Panc1 (cell line): ENCODE measurements around the gene CDC7. TPM values are rescaled to one million over a fixed set of nuclear protein-coding genes. Genes with fewer than 3 reads are reported as not detected.

ENCODE experiments used
- ATAC-seq: fragments of 200-7000 bp; cut with Tn5 transposase; 2 replicates; pipeline ENCODE4 v1.9.1; 2020; ENCODE audit warnings: mild to moderate bottlenecking, moderate library complexity
- BruUV-seq: library from RNA; stranded (reverse); fragments of 400-500 nt; replicated peaks from 2 replicates; lab custom pipeline; 2021; lab: Mats Ljungman, UMichigan
- CTCF ChIA-PET: fragments of 300-600 bp; sonication (Branson Sonifier 250); formaldehyde crosslinking; loops from one replicate; lab custom pipeline; 2022; ENCODE audit warnings: antibody characterized with exemption; lab: Charles Lee
- POLR2A ChIA-PET: fragments of 300-600 bp; sonication (Branson Sonifier 250); formaldehyde crosslinking; loops from one replicate; lab custom pipeline; 2022; ENCODE audit warnings: antibody characterized with exemption; lab: Charles Lee
- DNase-seq: peaks from one replicate; pipeline ENCODE4 v3.0.0-alpha.2; 2010; ENCODE audit warnings: low read depth, low spot score
- H3K27ac ChIP-seq: 2 replicates; pipeline ENCODE4 v1.5.1; 2011; ENCODE audit warnings: mild to moderate bottlenecking, low read length, inconsistent platforms
- H3K27me3 ChIP-seq: fragments of 200-500 bp; sonication (Bioruptor generic); 2 replicates; pipeline ENCODE4 v1.6.0; 2014; ENCODE audit warnings: low read length, inconsistent platforms; ENCODE audit not compliant: control insufficient read depth, insufficient read depth
- H3K36me3 ChIP-seq: fragments of 200-500 bp; sonication (Bioruptor generic); 2 replicates; pipeline ENCODE4 v1.5.1; 2014; ENCODE audit warnings: inconsistent platforms, mild to moderate bottlenecking, low read length, moderate library complexity; ENCODE audit not compliant: control insufficient read depth, insufficient read depth
- H3K4me1 ChIP-seq: 2 replicates; pipeline ENCODE4 v1.5.1; 2011; ENCODE audit warnings: inconsistent platforms, mild to moderate bottlenecking, low read length, moderate library complexity; ENCODE audit not compliant: control insufficient read depth, insufficient read depth
- H3K4me3 ChIP-seq, 2 experiments: 2 replicates each; pipeline ENCODE4 v1.5.1; 2011 to 2012; ENCODE audit warnings: low read depth in 2 of 2, low read length in 2 of 2, mild to moderate bottlenecking in 2 of 2, inconsistent platforms in 1 of 2, moderate library complexity in 1 of 2
- H3K9me3 ChIP-seq: fragments of 200-500 bp; sonication (Bioruptor generic); 2 replicates; pipeline ENCODE4 v1.5.1; 2014; ENCODE audit warnings: low read depth, mild to moderate bottlenecking, inconsistent platforms, low read length, moderate library complexity; ENCODE audit not compliant: control insufficient read depth, insufficient read depth
- CTCF ChIP-seq: fragments of 450-650 bp; IDR thresholded peaks from 2 replicates; pipeline ENCODE4 v1.5.1; 2017; ENCODE audit warnings: mild to moderate bottlenecking
- POLR2AphosphoS5 ChIP-seq: IDR thresholded peaks from 2 replicates; pipeline ENCODE4 v1.6.1; 2012; ENCODE audit warnings: mild to moderate bottlenecking, low read depth, low read length, moderate library complexity
- REST ChIP-seq, 2 experiments: IDR thresholded peaks; 2 replicates each; pipeline ENCODE4 v1.6.1; 2011 to 2012; ENCODE audit warnings: low read depth in 2 of 2, control low read depth in 1 of 2, low read length in 1 of 2, mild to moderate bottlenecking in 1 of 2, moderate library complexity in 1 of 2; ENCODE audit not compliant: insufficient read depth in 1 of 2
- SIN3A ChIP-seq: IDR thresholded peaks from 2 replicates; pipeline ENCODE4 v1.6.1; 2012; ENCODE audit warnings: low read depth, mild to moderate bottlenecking, low read length, moderate library complexity, borderline replicate concordance; ENCODE audit not compliant: insufficient read depth
- TCF7L2 ChIP-seq: IDR thresholded peaks from 2 replicates; pipeline ENCODE4 v1.6.1; 2011; ENCODE audit warnings: mild to moderate bottlenecking, low read depth, low read length, inconsistent platforms
- in situ Hi-C: cut with HindIII; loops from 2 replicates; pipeline ENCODE4 v1.10.0; 2016; ENCODE audit warnings: low sequenced_read_pairs, low pct_unique_long_range_greater_than_20kb
- intact Hi-C: fragments of 100-400 bp; cut with micrococcal nuclease; formaldehyde crosslinking; loops from one replicate; pipeline ENCODE4 v1.10.0; 2022; ENCODE audit not compliant: unreplicated experiment
- total RNA-seq: library from RNA; stranded (reverse); gene quantifications from one replicate; pipeline ENCODE4 v1.2.1, GENCODE V29; 2021; ENCODE audit not compliant: unreplicated experiment

Gene CDC7
- total RNA-seq, 1 experiment from 2014 or later, result 30.1 TPM

- ChIA-PET CTCF (no interaction called here), POLR2A (no interaction called here)
- no TSS peak for BruUV-seq
- DNase-seq (no peak), ATAC-seq (no peak)
- Histone ChIP-seq H3K4me3 (no peak overlapping the region), H3K4me1 (no peaks in the 10 kb centered on the region; the same call in 1 of the 2 replicates), H3K27ac (no peak overlapping the region), H3K27me3 (no peaks in the 10 kb centered on the region), H3K36me3 (peaks cover 2% of the 10 kb centered on the region; the same call in 1 of the 2 replicates), H3K9me3 (no peaks in the 10 kb centered on the region)
- TF ChIP-seq TCF7L2 (no peak), POLR2AphosphoS5 (no peak), CTCF (no peak), SIN3A (no peak), REST (IDR thresholded peaks at IDR 0.05; ENCODE audit: insufficient read depth in 1 of 2, low read depth in 2 of 2, low read length in 1 of 2) (no peak)
- intact Hi-C loops, result no loop called here
- in situ Hi-C loops, result no loop called here
These were observed 25.8 kb downstream of the CDC7 start for GRCh38 chr1:91526496-91526895.

- ChIA-PET CTCF (no interaction called here), POLR2A (no interaction called here)
- H3K27me3 ChIP-seq, result no peaks in the 10 kb centered on the region
These were observed 26.7 kb downstream of the CDC7 start for GRCh38 chr1:91527266-91527765.

More at GRCh38 chr1:91527266-91527765, 26.7 kb downstream of the CDC7 start:
- DNase-seq (no peak), ATAC-seq (no peak)
- intact Hi-C loops (no loop called here), in situ Hi-C loops (no loop called here)
- H3K4me3 ChIP-seq, result no peak overlapping the region
- no peaks in the 10 kb centered on the region; the same call in 1 of the 2 replicates for H3K4me1 ChIP-seq
- H3K9me3 ChIP-seq, result no peaks in the 10 kb centered on the region
- no TSS peak for BruUV-seq
- H3K36me3 ChIP-seq, result peaks cover 2% of the 10 kb centered on the region; the same call in 1 of the 2 replicates
- TF ChIP-seq POLR2AphosphoS5, result no peak
- TF ChIP-seq SIN3A, result no peak
- no peak for TF ChIP-seq TCF7L2
- TF ChIP-seq REST (IDR thresholded peaks at IDR 0.05; ENCODE audit: insufficient read depth in 1 of 2, low read depth in 2 of 2, low read length in 1 of 2), result no peak
- TF ChIP-seq CTCF, result no peak
- no peak overlapping the region for H3K27ac ChIP-seq
